Stimulated activated CD8-positive, alpha-beta memory T cell treated with anti-CD3 and anti-CD28 coated beads, Interleukin-4, amount 100 ng/mL, for 4 hours (primary cell): ENCODE data around the gene SMIM1.
"Not testable (repeated sequence)": the region's sequence is repeated elsewhere in the genome, so short reads cannot be mapped to it uniquely, and the experiment has no call there.

Experiments
- DNase-seq, 2 donors: peaks; one replicate each; pipeline ENCODE4 v3.0.0-alpha.2; 2020; ENCODE audit warnings: low read depth in 2 of 2, low spot score in 1 of 2

Gene SMIM1

GRCh38 chr1:3789421-3790300 is 17.1 kb downstream of the SMIM1 start:
- DNase-seq, result no peak

DNA sequence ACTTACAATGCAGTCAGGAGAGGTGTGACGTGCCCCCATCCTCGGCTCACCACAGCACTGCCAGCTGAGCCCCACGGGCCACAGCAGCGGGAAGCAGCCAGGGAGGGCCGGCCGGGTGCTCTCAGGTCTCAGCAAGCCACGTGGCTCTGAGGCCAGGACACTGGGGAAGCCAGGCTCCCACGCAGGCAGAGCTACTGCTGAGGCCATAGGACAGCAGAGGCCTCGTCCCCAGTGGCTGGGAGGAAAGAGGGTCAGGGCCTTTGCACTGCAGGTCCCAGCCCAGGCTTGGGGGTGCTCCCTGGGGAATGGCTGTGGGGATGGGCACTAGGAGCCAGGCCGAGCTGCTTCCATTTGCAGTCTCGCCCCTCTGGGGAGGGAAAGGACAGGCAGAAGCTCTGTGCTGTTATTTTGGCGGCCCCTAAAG is 18.0 kb downstream of the SMIM1 start:
- no peak for DNase-seq

GRCh38 chr1:3790952-3791351 is 18.4 kb downstream of the SMIM1 start:
- no peak for DNase-seq

GRCh38 chr1:3795453-3796214 is 23.1 kb downstream of the SMIM1 start:
- DNase-seq, result no peak

DNA sequence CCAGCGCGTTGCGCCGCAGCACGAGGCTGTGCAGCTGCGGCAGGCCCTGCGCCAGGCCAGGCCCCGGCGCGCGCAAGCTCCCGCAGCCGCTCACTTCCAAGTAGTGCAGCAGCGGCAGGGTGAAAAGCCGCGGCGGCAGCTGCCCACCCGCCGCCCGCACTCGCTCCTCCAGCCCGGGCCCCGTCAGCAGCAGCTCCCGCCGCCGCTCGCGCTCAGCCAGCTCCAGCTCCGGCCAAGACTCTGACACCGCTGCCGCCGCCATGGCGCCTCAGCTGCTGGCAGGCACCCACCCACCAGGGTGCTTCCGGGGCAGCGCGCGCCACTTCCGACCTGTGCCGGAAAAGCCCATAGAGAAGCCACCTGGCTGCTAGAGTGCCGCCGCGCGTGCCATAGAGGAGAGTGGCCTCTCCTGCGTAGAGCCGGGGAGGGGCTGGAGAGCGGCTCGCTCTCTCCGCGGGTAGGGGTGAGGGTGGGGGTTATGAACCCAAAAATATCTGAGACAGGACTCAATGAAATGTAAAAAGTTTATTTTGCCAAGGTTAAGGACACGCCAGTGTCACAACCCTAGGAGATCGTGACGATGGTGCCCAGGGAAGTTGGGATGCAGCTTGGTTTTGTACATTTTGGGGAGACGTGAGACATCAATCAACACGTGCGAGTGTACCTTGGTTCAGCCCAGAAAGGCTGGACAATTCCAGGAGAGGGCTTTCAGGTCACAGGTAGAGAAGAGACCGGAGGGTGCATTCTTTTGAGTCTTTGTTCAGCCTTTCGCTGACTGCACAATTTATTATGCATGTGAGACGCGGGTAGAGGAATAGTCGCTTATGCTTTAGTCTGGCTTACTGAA is 23.9 kb downstream of the SMIM1 start, which contains the start of gene LRRC47:
LRRC47 (minus strand) TSS at position 284 of the 847 bp plus-strand sequence; CDS start at position 262, 22 bp downstream.
- DNase-seq, result peak; percentile 87 to 88

- DNase-seq, result no peak
These were observed 27.6 kb downstream of the SMIM1 start for GRCh38 chr1:3799976-3800685.

DNA sequence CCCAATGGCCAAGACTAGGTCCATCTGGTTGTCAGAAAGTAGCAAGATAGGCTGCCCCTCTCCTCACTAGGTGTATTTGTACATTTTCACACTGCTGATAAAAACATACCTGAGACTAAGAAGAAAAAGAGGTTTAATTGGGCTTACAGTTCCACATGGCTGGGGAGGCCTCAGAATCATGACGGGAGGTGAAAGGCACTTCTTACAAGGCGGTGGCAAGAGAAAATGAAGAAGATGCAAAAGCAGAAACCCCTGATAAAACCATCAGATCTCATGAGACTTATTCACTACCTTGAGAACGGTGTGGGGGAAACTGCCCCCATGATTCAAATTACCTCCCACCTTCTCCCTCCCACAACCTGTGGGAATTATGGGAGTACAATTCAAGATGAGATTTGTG is 28.2 kb downstream of the SMIM1 start:
- not testable (repeated sequence) for DNase-seq

GRCh38 chr1:3803905-3804626 is 31.5 kb downstream of the SMIM1 start:
- DNase-seq, result no peak

DNA sequence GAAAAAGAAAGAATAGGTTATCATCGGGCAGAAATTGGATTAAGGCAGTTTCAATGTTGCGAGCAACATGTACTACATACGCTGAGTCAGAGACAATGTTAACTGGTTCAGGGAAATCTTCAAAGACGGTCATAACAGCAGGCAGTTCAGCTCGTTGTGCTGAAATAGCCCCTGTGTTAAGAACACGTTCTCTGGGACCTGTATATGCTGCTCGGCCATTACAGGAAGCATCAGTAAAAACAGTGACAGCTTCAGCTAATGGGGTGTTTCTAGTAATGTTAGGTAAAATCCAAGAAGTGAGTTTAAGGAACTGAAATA is 32.0 kb downstream of the SMIM1 start:
- DNase-seq, result not testable (repeated sequence)

DNA sequence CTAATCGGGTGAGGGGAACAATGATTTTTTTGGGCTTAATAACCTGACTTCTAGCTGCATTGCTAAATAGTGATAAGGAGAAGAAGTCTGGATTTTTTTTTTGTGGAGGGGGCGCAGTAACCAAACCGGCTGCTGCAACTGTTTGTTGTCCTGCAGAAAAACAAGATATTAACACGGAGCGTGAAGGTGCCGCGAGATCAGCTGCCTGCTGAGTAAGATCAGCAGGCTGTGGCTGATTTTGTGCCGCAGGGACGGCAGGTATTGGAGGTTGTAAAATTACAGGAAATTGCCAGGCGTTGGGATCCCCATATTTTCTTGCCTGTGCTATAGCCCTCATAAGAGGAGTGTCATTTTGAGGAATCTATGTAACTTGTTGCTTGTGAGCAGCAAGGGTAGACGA is 32.5 kb downstream of the SMIM1 start:
- DNase-seq, result no peak

DNA sequence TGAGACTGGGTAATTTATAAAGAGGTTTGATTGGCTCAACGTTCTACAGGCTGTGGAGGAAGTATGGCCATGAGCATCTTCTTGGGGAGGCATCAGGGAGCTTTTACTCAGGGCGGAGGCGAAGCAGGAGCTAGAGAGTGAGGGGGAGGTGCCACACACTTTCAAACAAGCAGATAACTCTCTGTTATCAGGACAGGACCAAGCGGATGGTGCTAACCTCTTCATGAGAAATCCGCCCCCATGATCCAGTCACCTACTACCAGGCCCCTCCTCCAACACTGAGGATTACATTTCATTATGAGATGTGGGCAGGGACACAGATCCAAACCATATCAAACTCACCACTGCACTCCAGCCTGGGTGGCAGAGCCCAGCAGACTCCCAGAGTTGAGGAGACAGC is 35.2 kb downstream of the SMIM1 start:
- no peak for DNase-seq

DNA sequence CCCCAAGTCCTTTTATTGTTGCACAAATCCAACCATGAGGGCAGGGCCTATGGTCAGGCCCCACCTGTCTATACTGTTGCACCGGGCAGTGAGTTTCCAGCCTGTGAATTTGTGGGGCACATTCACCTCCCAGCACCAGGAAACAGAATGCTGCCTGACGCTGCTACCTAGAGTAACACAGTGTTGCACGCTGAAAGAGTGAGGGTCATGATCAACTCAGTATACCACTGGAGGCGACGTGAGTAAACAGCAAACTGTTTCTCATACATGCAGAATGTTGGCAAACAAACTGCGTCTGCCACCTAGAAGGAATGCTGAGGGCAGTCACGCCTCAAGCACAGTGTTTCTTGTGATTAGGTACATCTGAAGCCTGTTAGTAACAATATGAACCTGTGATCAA is 37.1 kb downstream of the SMIM1 start:
- DNase-seq, result no peak

- not testable (repeated sequence) for DNase-seq
These were observed 37.7 kb downstream of the SMIM1 start for GRCh38 chr1:3810149-3810761.

GRCh38 chr1:3811595-3811911 is 39.0 kb downstream of the SMIM1 start:
- DNase-seq, result no peak

- DNase-seq, result no peak
These were observed 41.5 kb downstream of the SMIM1 start for GRCh38 chr1:3814065-3814464.

- no peak for DNase-seq
These were observed 42.4 kb downstream of the SMIM1 start for GRCh38 chr1:3814771-3815561.

GRCh38 chr1:3816331-3817137 is 44.0 kb downstream of the SMIM1 start:
- no peak for DNase-seq

DNA sequence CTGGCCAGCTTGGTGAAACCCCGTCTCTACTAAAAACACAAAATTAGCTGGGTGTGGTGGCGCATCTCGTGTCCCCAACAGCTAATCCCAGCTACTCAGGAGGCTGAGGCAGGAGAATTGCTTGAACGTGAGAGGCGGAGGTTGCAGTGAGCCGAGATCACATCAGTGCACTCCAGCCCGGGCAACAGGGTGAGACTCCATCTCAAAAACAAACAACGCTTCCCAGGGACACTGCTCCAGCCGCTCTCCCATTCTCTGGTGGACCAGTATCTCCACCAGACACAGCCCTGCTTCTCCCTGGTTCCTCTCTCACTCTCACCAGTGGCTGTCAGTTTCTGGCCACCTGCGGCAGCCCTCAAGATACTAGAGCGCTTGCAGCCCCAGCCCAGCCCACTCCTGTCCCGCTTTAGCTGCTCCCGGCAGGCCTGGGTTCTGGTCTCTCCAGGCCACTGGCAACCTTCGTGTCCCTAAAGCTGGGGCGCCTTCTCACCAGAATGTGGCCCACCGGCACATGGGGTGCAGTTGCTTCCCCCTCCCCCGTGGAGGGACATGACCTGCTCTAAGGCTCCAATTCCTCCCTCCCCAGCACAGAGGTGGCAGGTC is 44.7 kb downstream of the SMIM1 start:
- no peak for DNase-seq
